Nephron progenitor cell (in vitro differentiated cells): Measurements from ENCODE around the gene AGTRAP.

ENCODE experiments used
- DNase-seq: peaks from one replicate; pipeline ENCODE4 v3.0.0; 2021
- H3K27ac Mint-ChIP-seq: 2 replicates; pipeline ENCODE4 v1.8.0; 2021; ENCODE audit warnings: mild to moderate bottlenecking, moderate library complexity, mixed read lengths
- H3K27me3 Mint-ChIP-seq: 2 replicates; pipeline ENCODE4 v1.8.0; 2021; ENCODE audit warnings: mild to moderate bottlenecking, low read depth, mixed read lengths; ENCODE audit not compliant: poor library complexity
- H3K36me3 Mint-ChIP-seq: 2 replicates; pipeline ENCODE4 v1.8.0; 2021; ENCODE audit warnings: low read depth, mixed read lengths
- H3K4me1 Mint-ChIP-seq: 2 replicates; pipeline ENCODE4 v1.8.0; 2021; ENCODE audit warnings: mixed read lengths
- H3K4me3 Mint-ChIP-seq: 2 replicates; pipeline ENCODE4 v1.8.0; 2021; ENCODE audit warnings: mild to moderate bottlenecking, moderate library complexity, mixed read lengths
- H3K9me3 Mint-ChIP-seq: 2 replicates; pipeline ENCODE4 v1.8.0; 2021; ENCODE audit warnings: mild to moderate bottlenecking, moderate library complexity, mixed read lengths
- TF ChIP-seq, protein P1 (sequence below): fragments of 200-600 bp; sonication (generic); IDR thresholded peaks from 2 replicates; pipeline ENCODE4 v1.5.0; 2021; ENCODE audit warnings: antibody characterized with exemption

Gene AGTRAP

DNA sequence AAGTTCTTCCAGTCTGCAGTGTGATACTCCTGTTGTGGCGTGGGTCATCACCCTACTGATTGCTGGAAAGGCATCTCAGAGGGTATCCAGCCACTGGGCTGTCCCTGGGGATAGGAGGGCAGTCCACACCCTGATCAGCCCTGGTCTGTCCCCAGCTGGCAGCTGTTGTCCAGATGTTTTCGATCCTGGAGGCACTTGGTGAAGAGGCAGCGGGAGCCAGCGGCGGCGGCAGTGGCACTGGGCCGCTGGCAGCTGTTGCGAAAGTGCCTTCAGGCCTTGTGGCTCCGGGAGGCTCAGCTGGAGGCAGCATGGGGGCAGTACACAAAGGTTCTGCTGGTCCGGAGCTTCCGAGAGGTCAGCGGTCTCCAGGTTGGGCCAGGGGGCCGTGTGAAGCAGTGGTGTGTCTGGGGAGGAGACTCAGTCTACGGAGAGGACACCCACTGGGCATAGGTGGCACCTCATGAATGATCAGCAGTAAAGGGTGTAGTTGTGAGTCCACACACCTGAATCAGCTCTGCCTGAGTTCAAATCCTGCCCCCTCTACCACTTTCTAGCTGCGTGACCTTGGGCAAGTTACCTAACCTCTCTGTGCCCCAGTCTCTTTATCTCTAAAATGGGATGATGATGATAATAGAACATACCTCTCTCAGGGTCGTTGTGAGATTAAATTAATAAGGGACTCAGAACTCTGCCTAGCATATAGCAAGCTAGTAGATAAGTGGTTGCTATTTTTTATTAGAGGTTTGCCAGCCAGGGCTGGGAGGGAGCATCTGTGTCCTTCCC, 32.2 kb downstream of the AGTRAP start:
- no peak overlapping the region for H3K27ac Mint-ChIP-seq
- H3K4me1 Mint-ChIP-seq = peaks cover 29% of the 10 kb centered on the region
- H3K36me3 Mint-ChIP-seq = no peaks in the 10 kb centered on the region
- TF ChIP-seq, protein P1, sequence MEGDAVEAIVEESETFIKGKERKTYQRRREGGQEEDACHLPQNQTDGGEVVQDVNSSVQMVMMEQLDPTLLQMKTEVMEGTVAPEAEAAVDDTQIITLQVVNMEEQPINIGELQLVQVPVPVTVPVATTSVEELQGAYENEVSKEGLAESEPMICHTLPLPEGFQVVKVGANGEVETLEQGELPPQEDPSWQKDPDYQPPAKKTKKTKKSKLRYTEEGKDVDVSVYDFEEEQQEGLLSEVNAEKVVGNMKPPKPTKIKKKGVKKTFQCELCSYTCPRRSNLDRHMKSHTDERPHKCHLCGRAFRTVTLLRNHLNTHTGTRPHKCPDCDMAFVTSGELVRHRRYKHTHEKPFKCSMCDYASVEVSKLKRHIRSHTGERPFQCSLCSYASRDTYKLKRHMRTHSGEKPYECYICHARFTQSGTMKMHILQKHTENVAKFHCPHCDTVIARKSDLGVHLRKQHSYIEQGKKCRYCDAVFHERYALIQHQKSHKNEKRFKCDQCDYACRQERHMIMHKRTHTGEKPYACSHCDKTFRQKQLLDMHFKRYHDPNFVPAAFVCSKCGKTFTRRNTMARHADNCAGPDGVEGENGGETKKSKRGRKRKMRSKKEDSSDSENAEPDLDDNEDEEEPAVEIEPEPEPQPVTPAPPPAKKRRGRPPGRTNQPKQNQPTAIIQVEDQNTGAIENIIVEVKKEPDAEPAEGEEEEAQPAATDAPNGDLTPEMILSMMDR = no peak
- no peak overlapping the region for H3K4me3 Mint-ChIP-seq
- DNase-seq = no peak
- H3K9me3 Mint-ChIP-seq = no peaks in the 10 kb centered on the region
- peaks cover 5% of the 10 kb centered on the region for H3K27me3 Mint-ChIP-seq

DNA sequence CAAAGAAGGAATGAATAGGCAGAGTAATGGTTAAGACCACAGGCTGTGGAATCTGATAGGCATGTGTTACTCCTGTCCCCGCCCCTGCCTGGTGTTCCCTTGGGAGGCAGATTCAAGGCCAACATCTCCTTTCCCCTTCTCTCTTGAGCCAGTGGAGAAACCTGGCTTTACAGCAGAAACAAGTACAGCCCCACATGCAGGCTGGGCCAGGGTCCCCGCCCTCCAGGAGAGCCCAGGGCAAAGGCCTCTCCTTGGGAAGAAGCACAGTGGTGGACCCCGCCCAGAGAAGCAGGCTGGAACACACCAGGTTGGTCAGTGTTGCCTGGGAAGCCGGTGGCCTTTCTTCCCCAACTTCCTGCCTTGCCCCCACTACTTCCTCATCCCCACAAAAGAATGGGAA, 32.9 kb downstream of the AGTRAP start:
- H3K4me1 Mint-ChIP-seq = peaks cover 23% of the 10 kb centered on the region
- TF ChIP-seq, protein P1 = no peak
- H3K4me3 Mint-ChIP-seq = no peak overlapping the region
- H3K9me3 Mint-ChIP-seq = no peaks in the 10 kb centered on the region
- no peak for DNase-seq
- no peaks in the 10 kb centered on the region for H3K36me3 Mint-ChIP-seq
- H3K27me3 Mint-ChIP-seq = peaks cover 3% of the 10 kb centered on the region
- H3K27ac Mint-ChIP-seq = no peak overlapping the region

DNA sequence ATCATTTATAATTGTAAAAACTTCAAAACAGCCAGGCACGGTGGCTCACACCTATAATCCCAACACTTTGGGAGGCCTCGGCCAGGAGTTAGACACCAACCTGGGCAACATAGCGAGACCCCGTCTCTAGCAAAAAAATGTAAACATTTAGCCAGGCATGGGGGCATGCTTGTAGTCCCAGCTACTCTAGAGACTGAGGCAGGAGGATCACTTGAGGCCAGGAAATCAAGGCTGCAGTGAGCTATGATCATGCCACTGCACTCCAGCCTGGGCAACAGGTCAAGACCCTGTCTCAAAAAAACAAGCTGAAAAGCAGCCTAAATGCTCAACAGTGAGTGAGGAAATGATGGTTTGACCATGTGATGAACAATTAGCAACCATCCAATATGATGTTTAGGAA, 33.3 kb downstream of the AGTRAP start:
- H3K36me3 Mint-ChIP-seq = no peaks in the 10 kb centered on the region
- H3K27me3 Mint-ChIP-seq = peaks cover 2% of the 10 kb centered on the region
- no peak for DNase-seq
- peaks cover 19% of the 10 kb centered on the region for H3K4me1 Mint-ChIP-seq
- TF ChIP-seq, protein P1 = no peak
- no peak overlapping the region for H3K27ac Mint-ChIP-seq
- no peaks in the 10 kb centered on the region for H3K9me3 Mint-ChIP-seq
- H3K4me3 Mint-ChIP-seq = no peak overlapping the region

DNA sequence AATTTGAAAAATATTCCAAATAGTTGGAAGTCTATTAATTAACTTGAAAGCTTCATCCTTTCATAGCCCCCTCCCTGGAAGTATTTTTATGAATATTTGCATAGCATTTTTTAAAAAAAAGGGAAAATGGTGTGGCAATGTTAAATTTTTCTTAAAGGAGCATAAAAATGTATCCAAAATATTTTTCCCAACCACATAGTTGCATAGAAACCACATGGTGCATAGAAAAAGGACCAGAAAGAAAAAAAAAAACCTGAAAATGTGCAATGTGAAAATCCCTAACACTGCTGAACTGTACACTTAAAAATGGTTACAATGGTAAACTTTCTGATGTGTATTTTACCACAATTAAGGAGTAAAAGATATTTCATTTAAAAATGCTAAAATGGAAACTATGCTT, 34.1 kb downstream of the AGTRAP start:
- no peaks in the 10 kb centered on the region for H3K9me3 Mint-ChIP-seq
- no peak overlapping the region for H3K4me3 Mint-ChIP-seq
- no peak for DNase-seq
- H3K27ac Mint-ChIP-seq = no peak overlapping the region
- H3K36me3 Mint-ChIP-seq = no peaks in the 10 kb centered on the region
- TF ChIP-seq, protein P1 = no peak
- peaks cover 6% of the 10 kb centered on the region for H3K27me3 Mint-ChIP-seq
- peaks cover 17% of the 10 kb centered on the region for H3K4me1 Mint-ChIP-seq

DNA sequence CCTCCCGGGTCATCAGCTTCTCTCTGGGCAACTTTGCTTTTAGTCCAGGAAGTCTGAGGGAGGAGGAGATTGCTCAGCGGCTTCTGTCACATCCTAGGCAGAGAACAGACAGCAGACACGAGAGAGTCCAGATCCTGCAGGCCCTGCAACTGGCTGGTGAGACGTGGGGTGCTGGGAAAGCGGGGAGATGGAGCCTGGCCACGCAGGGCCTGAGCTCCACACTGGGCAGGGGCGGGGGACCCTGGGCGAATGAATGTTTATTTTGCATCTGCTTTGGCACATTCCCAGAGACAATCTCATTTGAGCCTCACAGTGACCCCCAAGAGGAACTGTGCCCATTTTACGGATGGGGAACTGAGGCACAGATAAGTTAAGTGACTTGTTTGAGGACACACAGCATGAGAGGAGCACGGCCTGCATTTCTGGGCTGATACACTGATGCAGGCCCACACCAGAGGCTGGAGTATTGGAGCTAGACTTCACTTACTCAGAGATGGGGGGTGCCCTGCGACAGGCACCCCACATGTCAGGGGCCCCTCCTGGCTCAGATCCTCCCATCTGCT, 35.6 kb downstream of the AGTRAP start:
- no peaks in the 10 kb centered on the region for H3K9me3 Mint-ChIP-seq
- TF ChIP-seq, protein P1 = no peak
- no peak overlapping the region for H3K4me3 Mint-ChIP-seq

DNA sequence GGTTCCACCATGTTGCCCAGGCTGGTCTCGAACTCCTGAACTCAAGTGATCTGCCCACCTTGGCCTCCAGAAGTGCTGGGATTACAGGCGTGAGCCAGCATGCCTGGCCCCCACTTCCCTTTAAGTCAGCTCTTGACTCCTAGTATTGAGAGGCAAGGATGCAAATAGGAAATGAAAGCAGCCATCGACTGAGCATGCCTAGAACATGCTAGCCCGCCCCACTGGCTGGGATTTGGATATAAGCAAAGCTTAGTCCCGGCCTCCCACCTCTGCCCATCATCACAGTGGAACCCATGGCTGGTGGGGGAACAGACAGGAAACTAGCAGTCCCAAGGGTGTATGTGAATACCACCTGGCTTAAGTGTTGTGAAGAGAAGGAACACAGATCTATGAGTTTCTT, 36.5 kb downstream of the AGTRAP start:
- Mint-ChIP-seq H3K36me3 (no peaks in the 10 kb centered on the region), H3K27me3 (peaks cover 6% of the 10 kb centered on the region), H3K27ac (no peak overlapping the region), H3K4me1 (peaks cover 2% of the 10 kb centered on the region), H3K4me3 (no peak overlapping the region), H3K9me3 (no peaks in the 10 kb centered on the region)
- TF ChIP-seq, protein P1 = no peak
- DNase-seq = no peak

More for the DNA sequence above, 35.6 kb downstream of the AGTRAP start:
- Mint-ChIP-seq H3K27me3 (peaks cover 6% of the 10 kb centered on the region), H3K27ac (no peak overlapping the region), H3K36me3 (no peaks in the 10 kb centered on the region), H3K4me1 (peaks cover 11% of the 10 kb centered on the region)
- DNase-seq = no peak
